ENCODE data around the gene VRTN.
A peak's percentile ranks its signal among the peaks of the same experiment; 100 is the strongest.
"Not testable (repeated sequence)": the region's sequence is repeated elsewhere in the genome, so short reads cannot be mapped to it uniquely, and the experiment has no call there.

The VRTN gene

GRCh38 chr14:74348241-74348734, at the start of gene VRTN:
TSS of gene VRTN (plus strand) at chr14:74348471. CDS start at chr14:74356784, 8,313 bp downstream.
- no peak for FAIRE-seq

- no peak for FAIRE-seq
Measured at GRCh38 chr14:74299061-74299545, 49.2 kb upstream of the VRTN start.

- FAIRE-seq, result no peak
Measured at GRCh38 chr14:74301594-74302151, 46.6 kb upstream of the VRTN start.

GRCh38 chr14:74302152-74302628, 46.1 kb upstream of the VRTN start:
- FAIRE-seq, result no peak

- FAIRE-seq, result no peak
Measured at GRCh38 chr14:74302634-74303569, 45.4 kb upstream of the VRTN start, which contains the start of gene ABCD4. TSS of gene ABCD4 (minus strand) at chr14:74302934. CDS start at chr14:74302912, 22 bp downstream.

GRCh38 chr14:74308695-74309094, 39.6 kb upstream of the VRTN start:
- no peak for FAIRE-seq

GRCh38 chr14:74309125-74310022, 38.9 kb upstream of the VRTN start:
- no peak for FAIRE-seq

GRCh38 chr14:74312161-74312560, 36.1 kb upstream of the VRTN start:
- FAIRE-seq, result no peak

GRCh38 chr14:74313601-74314000, 34.7 kb upstream of the VRTN start:
- no peak for FAIRE-seq

- FAIRE-seq, result no peak
Measured at GRCh38 chr14:74314576-74314975, 33.7 kb upstream of the VRTN start.

- FAIRE-seq, result peak; percentile 41
Measured at GRCh38 chr14:74324931-74325361, 23.3 kb upstream of the VRTN start.

- no peak for FAIRE-seq
Measured at GRCh38 chr14:74325446-74325845, 22.8 kb upstream of the VRTN start.

GRCh38 chr14:74326369-74327152, 21.7 kb upstream of the VRTN start:
- FAIRE-seq, result no peak

- FAIRE-seq, result not testable (repeated sequence)
Measured at GRCh38 chr14:74329950-74330552, 18.2 kb upstream of the VRTN start.

- no peak for FAIRE-seq
Measured at GRCh38 chr14:74333909-74334308, 14.4 kb upstream of the VRTN start.

GRCh38 chr14:74346341-74346740, 1.9 kb upstream of the VRTN start:
- no peak for FAIRE-seq

GRCh38 chr14:74347097-74347794, 1.0 kb upstream of the VRTN start:
- no peak for FAIRE-seq

- no peak for FAIRE-seq
Measured at GRCh38 chr14:74347795-74348100, 523 bp upstream of the VRTN start.

- FAIRE-seq, result no peak
Measured at GRCh38 chr14:74348735-74349463, 628 bp downstream of the VRTN start.

- FAIRE-seq, result no peak
Measured at GRCh38 chr14:74349757-74350156, 1.5 kb downstream of the VRTN start.

Measured in islet of Langerhans (tissue), 1 donor.